Muscle of back (tissue), 10 donors: ENCODE results near the gene SSR1. TPM values are rescaled to one million over a fixed set of nuclear protein-coding genes. Genes with fewer than 3 reads are reported as not detected.

Experiments used
- polyA plus RNA-seq, 10 donors: library from polyadenylated mRNA; unstranded; fragments of 120-200 nt; gene quantifications; one replicate each; pipeline ENCODE4 v1.2.1, GENCODE V29; 2013; ENCODE audit not compliant: insufficient read length in 10 of 10

SSR1 gene
- polyA plus RNA-seq, 10 donors: 74.2 to 106 (median 92.2) TPM

Other genes starting within 250 kb of the SSR1 start
- 10 to 100 TPM; 15.1 to 22.1 (median 17.5) TPM for gene RREB1, start 205.2 kb downstream of the SSR1 start, polyA plus RNA-seq
- gene CAGE1, start 76.5 kb upstream of the SSR1 start, polyA plus RNA-seq: under 1 TPM in 4 of 10 donors, not detected in 6; 0.12 to 0.20 (median 0.13) TPM
- gene RIOK1, start 76.6 kb upstream of the SSR1 start, polyA plus RNA-seq: 10 to 100 TPM; 21.2 to 28.7 (median 25.8) TPM
- 10 to 100 TPM in 2 of 10 donors, 1 to 10 TPM in 8; 1.8 to 89.6 (median 3.3) TPM for gene DSP, start 228.5 kb upstream of the SSR1 start, polyA plus RNA-seq